Nephron (organoid): Measurements from ENCODE around the gene PTPRM.
A peak's percentile ranks its signal among the peaks of the same experiment; 100 is the strongest.

Experiments used
- H3K27ac Mint-ChIP-seq, 3 experiments: 2 replicates each; pipeline ENCODE4 v1.8.0; 2020; ENCODE audit warnings: mixed read lengths in 3 of 3, mild to moderate bottlenecking in 2 of 3, moderate library complexity in 1 of 3
- H3K27me3 Mint-ChIP-seq: 2 replicates; pipeline ENCODE4 v1.8.0; 2021; ENCODE audit warnings: low read depth, mild to moderate bottlenecking, moderate library complexity, mixed read lengths
- H3K36me3 Mint-ChIP-seq: 2 replicates; pipeline ENCODE4 v1.8.0; 2020; ENCODE audit warnings: low read depth, mixed read lengths
- H3K4me1 Mint-ChIP-seq: 2 replicates; pipeline ENCODE4 v1.8.0; 2020; ENCODE audit warnings: mixed read lengths
- H3K4me3 Mint-ChIP-seq, 3 experiments: 2 replicates each; pipeline ENCODE4 v1.8.0; 2020; ENCODE audit warnings: mild to moderate bottlenecking in 3 of 3, mixed read lengths in 3 of 3, moderate library complexity in 2 of 3
- H3K9me3 Mint-ChIP-seq: 2 replicates; pipeline ENCODE4 v1.8.0; 2020; ENCODE audit warnings: mixed read lengths
- CTCF ChIP-seq, 3 experiments: fragments of 200-600 bp; sonication (generic); IDR thresholded peaks; one replicate each; pipeline ENCODE4 v1.5.0; 2021; ENCODE audit warnings: antibody characterized with exemption in 3 of 3; ENCODE audit not compliant: unreplicated experiment in 3 of 3

PTPRM gene

GRCh38 chr18:7678389-7678788 lies 111.3 kb downstream of the PTPRM start:
- no peaks in the 10 kb centered on the region for H3K9me3 Mint-ChIP-seq
- peaks cover 20% of the 10 kb centered on the region for H3K4me1 Mint-ChIP-seq
- H3K27ac Mint-ChIP-seq = no peak overlapping the region
- no peaks in the 10 kb centered on the region for H3K36me3 Mint-ChIP-seq
- peaks cover 3% of the 10 kb centered on the region for H3K27me3 Mint-ChIP-seq
- H3K4me3 Mint-ChIP-seq = no peak overlapping the region
- no peak for TF ChIP-seq CTCF (IDR thresholded peaks at IDR 0.05; ENCODE audit: unreplicated experiment in 3 of 3)

GRCh38 chr18:7678801-7679200 lies 111.7 kb downstream of the PTPRM start:
- Mint-ChIP-seq H3K9me3 (no peaks in the 10 kb centered on the region), H3K27me3 (peaks cover under 1% of the 10 kb centered on the region), H3K4me3 (no peak overlapping the region), H3K36me3 (no peaks in the 10 kb centered on the region), H3K4me1 (peaks cover 20% of the 10 kb centered on the region), H3K27ac (no peak overlapping the region)
- TF ChIP-seq CTCF (IDR thresholded peaks at IDR 0.05; ENCODE audit: unreplicated experiment in 3 of 3) = no peak

- H3K4me1 Mint-ChIP-seq = peaks cover 16% of the 10 kb centered on the region
- H3K27ac Mint-ChIP-seq = no peak overlapping the region
- TF ChIP-seq CTCF (IDR thresholded peaks at IDR 0.05; ENCODE audit: unreplicated experiment in 3 of 3) = no peak
- no peaks in the 10 kb centered on the region for H3K36me3 Mint-ChIP-seq
- H3K27me3 Mint-ChIP-seq = no peaks in the 10 kb centered on the region
- H3K4me3 Mint-ChIP-seq = no peak overlapping the region
- H3K9me3 Mint-ChIP-seq = no peaks in the 10 kb centered on the region
Measured at GRCh38 chr18:7681298-7681697, 114.2 kb downstream of the PTPRM start.

GRCh38 chr18:7682321-7682720 lies 115.2 kb downstream of the PTPRM start:
- H3K27me3 Mint-ChIP-seq = no peaks in the 10 kb centered on the region
- H3K27ac Mint-ChIP-seq = peak overlapping the region in 1 of 3 experiments; percentile 21
- no peak for TF ChIP-seq CTCF (IDR thresholded peaks at IDR 0.05; ENCODE audit: unreplicated experiment in 3 of 3)
- H3K36me3 Mint-ChIP-seq = no peaks in the 10 kb centered on the region
- no peaks in the 10 kb centered on the region for H3K9me3 Mint-ChIP-seq
- no peak overlapping the region for H3K4me3 Mint-ChIP-seq
- peaks cover 10% of the 10 kb centered on the region for H3K4me1 Mint-ChIP-seq

GRCh38 chr18:7683753-7684152 lies 116.6 kb downstream of the PTPRM start:
- Mint-ChIP-seq H3K4me1 (peaks cover 10% of the 10 kb centered on the region), H3K27ac (no peak overlapping the region), H3K27me3 (no peaks in the 10 kb centered on the region), H3K9me3 (no peaks in the 10 kb centered on the region), H3K4me3 (no peak overlapping the region), H3K36me3 (no peaks in the 10 kb centered on the region)
- TF ChIP-seq CTCF (IDR thresholded peaks at IDR 0.05; ENCODE audit: unreplicated experiment in 3 of 3) = no peak

- TF ChIP-seq CTCF (IDR thresholded peaks at IDR 0.05; ENCODE audit: unreplicated experiment in 3 of 3) = no peak
- Mint-ChIP-seq H3K36me3 (no peaks in the 10 kb centered on the region), H3K9me3 (no peaks in the 10 kb centered on the region), H3K27ac (no peak overlapping the region), H3K4me3 (no peak overlapping the region), H3K4me1 (peaks cover 10% of the 10 kb centered on the region), H3K27me3 (no peaks in the 10 kb centered on the region)
Measured at GRCh38 chr18:7684357-7684756, 117.2 kb downstream of the PTPRM start.
